Ovary (tissue), 3 donors: ENCODE results near the gene ERICH4.
"Not testable (repeated sequence)": the region's sequence is repeated elsewhere in the genome, so short reads cannot be mapped to it uniquely, and the experiment has no call there.

Experiments used
- CTCF ChIP-seq, 3 donors: fragments of 450-650 bp in 2 of 3; fragments of 200-600 bp in 1 of 3; IDR thresholded peaks; one replicate each; pipeline versions ENCODE4 v1.5.1 to v1.8.0; 2016 to 2022; ENCODE audit warnings: antibody characterized with exemption in 3 of 3, mild to moderate bottlenecking in 1 of 3
- EP300 ChIP-seq: sonication (generic); formaldehyde crosslinking; IDR thresholded peaks from one replicate; pipeline ENCODE4 v1.6.1; 2017; ENCODE audit warnings: antibody characterized with exemption
- POLR2A ChIP-seq: fragments of 450-650 bp; IDR thresholded peaks from one replicate; pipeline ENCODE4 v1.6.1; 2017; ENCODE audit warnings: antibody characterized with exemption, mild to moderate bottlenecking, moderate library complexity
- donor health status: DM: no; HTN: no; CAD: no.

- TF ChIP-seq CTCF (IDR thresholded peaks at IDR 0.05); POLR2A; EP300: not testable (repeated sequence)
Measured at GRCh38 chr19:41408846-41409245, 34.1 kb upstream of the ERICH4 start.
